ENCODE results near the gene ERF.

The ERF gene

DNA sequence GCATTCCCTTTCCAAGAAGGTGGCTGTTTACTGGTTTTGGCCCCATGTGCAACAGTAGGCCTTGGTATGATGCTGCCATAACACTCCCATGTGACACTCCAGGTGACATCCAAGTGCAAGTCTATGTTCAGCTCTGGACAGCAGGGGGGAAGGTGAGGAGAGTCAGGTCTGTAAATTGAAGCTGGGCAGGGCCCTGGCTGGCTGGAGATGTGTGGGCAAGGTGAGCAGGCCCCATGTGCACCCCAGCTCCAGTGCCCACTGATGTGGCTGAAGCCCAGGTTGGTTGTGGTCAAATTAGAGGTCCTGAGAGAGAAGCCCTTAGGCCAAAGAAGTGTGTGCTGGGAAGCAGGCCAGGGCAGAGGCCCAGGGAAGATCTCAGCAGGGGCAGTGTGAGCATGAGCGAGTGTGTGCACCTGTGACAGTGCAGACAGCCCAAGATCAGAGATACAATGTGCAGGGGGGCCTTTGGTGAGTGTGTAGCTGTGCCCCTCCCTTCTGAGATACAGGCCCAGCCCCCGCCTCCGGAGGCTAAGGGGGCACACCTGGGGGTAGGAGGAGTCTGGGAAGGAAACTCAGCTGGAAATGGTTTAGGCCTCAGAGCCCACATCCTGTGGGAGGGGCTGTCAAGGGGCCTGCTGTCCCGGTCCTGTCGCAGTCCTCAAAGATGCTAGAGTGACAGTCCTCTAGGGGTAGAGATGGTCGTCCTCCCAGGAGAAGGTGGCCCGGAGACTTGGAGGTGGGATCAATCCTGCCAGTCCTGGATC, 56.1 kb downstream of the ERF start:
- Histone ChIP-seq H3K4me2 (ENCODE audit: insufficient read depth, low read length, poor library complexity, severe bottlenecking) (no peak overlapping the region), H4K8ac (ENCODE audit: low read depth, low read length) (no peak overlapping the region), H2AK5ac (ENCODE audit: low read depth, low read length) (no peak overlapping the region), H3K9ac (ENCODE audit: low read depth, low read length, poor library complexity) (no peak overlapping the region), H3K27me3 (ENCODE audit: control insufficient read depth in 3 of 3, insufficient read depth in 3 of 3, low read depth in 1 of 3, low read length in 3 of 3) (no peaks in the 10 kb centered on the region), H2BK5ac (ENCODE audit: low read length) (no peak overlapping the region), H3K18ac (ENCODE audit: low read length) (no peak overlapping the region), H2BK120ac (ENCODE audit: low read depth, low read length) (no peak overlapping the region), H3K4me3 (ENCODE audit: low read length in 2 of 2) (no peak overlapping the region), H3K79me1 (ENCODE audit: low read depth, low read length) (peaks cover 9% of the 10 kb centered on the region), H3K23ac (ENCODE audit: low read depth, low read length, poor library complexity) (peak overlapping the region; percentile 31), H3K27ac (replicated peaks; ENCODE audit: low read length) (no peak overlapping the region), H2BK12ac (ENCODE audit: low read length) (no peak overlapping the region), H3K14ac (ENCODE audit: low read length) (no peak overlapping the region), H3K9me3 (replicated peaks in 1 of 2; ENCODE audit: control insufficient read depth in 2 of 2, insufficient read depth in 1 of 2, low read depth in 1 of 2, low read length in 2 of 2) (no peaks in the 10 kb centered on the region), H4K91ac (ENCODE audit: low read depth, low read length, poor library complexity) (no peak overlapping the region), H3K4ac (ENCODE audit: low read length) (no peak overlapping the region), H2AFZ (ENCODE audit: low read length) (no peak overlapping the region), H2BK15ac (ENCODE audit: low read length) (no peak overlapping the region), H3K4me1 (ENCODE audit: control insufficient read depth in 2 of 2, insufficient read depth in 1 of 2, low read depth in 1 of 2, low read length in 2 of 2) (no peaks in the 10 kb centered on the region), H3K36me3 (replicated peaks in 1 of 2; ENCODE audit: control insufficient read depth in 2 of 2, insufficient read depth in 2 of 2, low read length in 2 of 2) (peaks cover 57 to 60% of the 10 kb centered on the region in 2 donors)
- WGBS, 2 donors (ENCODE audit: extremely low coverage in 2 of 2, insufficient read length in 2 of 2, insufficient replicate concordance in 1 of 2): no CpG with 5 or more reads among the region's 7 CpGs
- DNase-seq (ENCODE audit: low spot score): no peak

Data from neuronal stem cell (in vitro differentiated cells).